AG09319 (cell line): ENCODE results near the gene SNED1.

Experiments
- DNase-seq: peaks from one replicate; pipeline ENCODE4 v3.0.0-alpha.2; 2010; ENCODE audit warnings: low read depth; ENCODE audit errors: extremely low read depth
- CTCF ChIP-seq: IDR thresholded peaks from 2 replicates; pipeline ENCODE4 v1.5.1; 2011; ENCODE audit warnings: low read depth, mild to moderate bottlenecking, inconsistent platforms, low read length, moderate library complexity

The SNED1 gene

GRCh38 chr2:241128266-241128665, 129.8 kb downstream of the SNED1 start:
- no peak for TF ChIP-seq CTCF
- no peak for DNase-seq

- TF ChIP-seq CTCF = no peak
- no peak for DNase-seq
Observed at GRCh38 chr2:241129086-241129871, 130.9 kb downstream of the SNED1 start.

DNA sequence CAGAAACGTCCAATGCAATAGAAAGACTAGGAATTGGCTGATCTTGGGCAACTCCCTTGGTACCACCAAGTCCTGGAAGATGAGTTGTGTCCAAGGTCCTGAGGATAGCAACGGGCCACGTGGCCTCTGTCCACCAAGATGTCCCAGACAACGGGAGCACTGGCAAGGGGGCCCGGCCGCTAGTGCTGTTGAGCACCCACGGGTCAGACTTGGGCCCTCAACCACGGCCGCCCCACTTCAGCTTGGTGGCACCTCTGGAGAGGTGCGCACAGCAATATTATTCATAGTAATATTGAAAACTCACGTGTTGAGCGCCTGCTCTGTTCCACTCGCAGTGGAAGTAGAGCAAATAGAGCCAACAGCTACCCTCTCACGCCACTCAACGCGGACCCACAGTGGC, 131.9 kb downstream of the SNED1 start:
- DNase-seq = no peak
- no peak for TF ChIP-seq CTCF

GRCh38 chr2:241131531-241131930, 133.1 kb downstream of the SNED1 start:
- TF ChIP-seq CTCF = no peak

DNA sequence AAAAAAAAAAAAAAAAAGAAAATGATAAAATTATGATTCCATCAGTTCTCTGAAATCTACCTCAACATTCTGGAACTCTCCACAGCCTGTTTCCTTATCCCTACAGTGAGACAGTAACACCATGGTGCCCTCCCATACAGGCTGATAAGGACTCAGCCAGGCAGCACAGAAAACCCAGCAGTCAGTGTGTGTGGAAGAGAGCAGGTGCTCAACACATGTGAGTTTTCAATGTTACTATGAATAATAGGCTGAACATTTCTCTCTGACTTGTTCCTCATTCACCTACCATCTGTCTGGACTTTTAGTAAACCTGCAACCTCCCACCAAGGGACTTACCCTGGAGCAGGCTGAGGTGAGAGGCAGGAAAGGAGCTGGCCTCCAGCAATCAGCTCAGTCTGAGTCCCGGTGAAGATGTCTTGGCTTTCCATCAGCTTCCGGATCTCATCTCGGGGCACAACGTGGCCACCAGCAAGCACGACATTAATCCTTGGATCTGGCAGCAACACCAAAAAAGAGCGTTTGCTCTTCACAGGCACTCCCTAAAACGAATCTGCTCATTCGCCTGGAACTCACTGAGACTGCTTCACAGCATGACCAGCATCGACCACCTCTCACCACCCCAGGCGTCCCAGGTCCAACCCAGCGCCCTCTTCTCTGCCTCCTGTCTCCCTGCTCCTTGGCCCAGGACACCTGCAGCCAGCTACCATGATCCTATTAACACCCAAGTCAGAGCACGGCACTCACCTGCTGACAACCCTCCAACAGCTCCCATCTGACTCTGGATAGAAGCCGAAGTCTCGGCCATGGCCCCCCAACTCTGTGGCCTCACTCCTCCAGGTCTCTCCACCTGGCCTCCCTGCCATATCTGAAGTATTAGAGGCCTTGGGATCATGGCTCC, 134.4 kb downstream of the SNED1 start:
- no peak for DNase-seq
- TF ChIP-seq CTCF = no peak

More at GRCh38 chr2:241131531-241131930, 133.1 kb downstream of the SNED1 start:
- no peak for DNase-seq

- DNase-seq = no peak
- TF ChIP-seq CTCF = no peak
Observed at GRCh38 chr2:241133436-241133820, 135.0 kb downstream of the SNED1 start.

GRCh38 chr2:241134711-241135110, 136.3 kb downstream of the SNED1 start:
- TF ChIP-seq CTCF = no peak
- DNase-seq = no peak
